Measurements from ENCODE around the gene CMSS1.

DNA sequence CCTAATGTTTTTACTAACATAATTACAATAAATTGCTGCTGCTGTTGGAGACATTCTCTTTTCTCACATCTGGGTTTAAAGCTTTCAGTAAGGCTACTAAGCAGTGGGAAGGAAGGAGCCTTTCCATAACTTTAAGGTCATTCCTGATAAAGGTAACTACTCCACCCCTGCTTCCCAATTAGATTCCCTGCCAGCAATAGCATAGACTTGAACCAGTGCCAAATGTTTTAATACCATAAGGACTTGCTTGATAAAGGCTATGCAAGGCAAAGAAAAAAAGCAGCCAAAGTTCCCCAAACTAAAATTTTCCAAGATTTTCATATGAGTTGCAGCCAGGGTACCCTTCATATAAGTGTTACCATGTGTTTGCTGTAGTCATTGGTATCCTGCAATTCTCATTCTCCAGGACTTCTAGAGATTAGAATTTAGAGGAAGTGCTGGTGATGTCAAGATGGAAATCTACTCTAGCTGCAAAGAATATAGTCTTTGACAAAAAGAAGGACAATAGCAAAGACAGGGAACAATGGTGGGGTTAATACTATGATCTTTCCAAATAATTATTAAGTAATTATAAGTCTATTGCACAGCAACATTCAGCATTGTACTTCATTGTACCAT lies 190.5 kb downstream of the CMSS1 start:
- TF ChIP-seq, protein P1, sequence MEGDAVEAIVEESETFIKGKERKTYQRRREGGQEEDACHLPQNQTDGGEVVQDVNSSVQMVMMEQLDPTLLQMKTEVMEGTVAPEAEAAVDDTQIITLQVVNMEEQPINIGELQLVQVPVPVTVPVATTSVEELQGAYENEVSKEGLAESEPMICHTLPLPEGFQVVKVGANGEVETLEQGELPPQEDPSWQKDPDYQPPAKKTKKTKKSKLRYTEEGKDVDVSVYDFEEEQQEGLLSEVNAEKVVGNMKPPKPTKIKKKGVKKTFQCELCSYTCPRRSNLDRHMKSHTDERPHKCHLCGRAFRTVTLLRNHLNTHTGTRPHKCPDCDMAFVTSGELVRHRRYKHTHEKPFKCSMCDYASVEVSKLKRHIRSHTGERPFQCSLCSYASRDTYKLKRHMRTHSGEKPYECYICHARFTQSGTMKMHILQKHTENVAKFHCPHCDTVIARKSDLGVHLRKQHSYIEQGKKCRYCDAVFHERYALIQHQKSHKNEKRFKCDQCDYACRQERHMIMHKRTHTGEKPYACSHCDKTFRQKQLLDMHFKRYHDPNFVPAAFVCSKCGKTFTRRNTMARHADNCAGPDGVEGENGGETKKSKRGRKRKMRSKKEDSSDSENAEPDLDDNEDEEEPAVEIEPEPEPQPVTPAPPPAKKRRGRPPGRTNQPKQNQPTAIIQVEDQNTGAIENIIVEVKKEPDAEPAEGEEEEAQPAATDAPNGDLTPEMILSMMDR (IDR thresholded peaks at IDR 0.05) = no peak
- TF ChIP-seq POLR2A (IDR thresholded peaks at IDR 0.05; ENCODE audit: low read depth) = no peak
- TF ChIP-seq POLR2AphosphoS5 (IDR thresholded peaks at IDR 0.05) = no peak
- TF ChIP-seq EP300 (IDR thresholded peaks at IDR 0.05) = no peak

Data from esophagus muscularis mucosa (tissue), 4 donors.